ENCODE measurements around the gene ACP6.
A peak's percentile ranks its signal among the peaks of the same experiment; 100 is the strongest.

Gene ACP6

DNA sequence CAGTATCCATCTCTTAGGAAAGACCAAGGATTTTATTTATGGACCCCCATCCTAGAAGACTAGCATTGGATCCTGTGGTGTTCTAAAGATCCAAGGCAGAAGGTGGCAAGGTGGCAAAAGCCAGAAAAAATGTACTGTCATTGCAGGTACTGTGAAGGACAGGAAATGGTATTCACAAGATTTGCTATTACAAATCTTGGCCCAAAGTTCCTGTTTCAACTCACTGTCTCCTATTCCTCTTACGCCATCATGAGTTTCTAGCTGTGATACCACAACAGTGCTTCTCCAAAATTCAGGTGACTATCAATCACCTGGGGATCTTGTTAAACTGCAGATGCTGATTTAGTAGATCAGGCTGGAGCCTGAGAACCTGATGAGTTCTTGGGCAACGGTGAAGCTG lies 21.4 kb downstream of the ACP6 start:
- no peak for DNase-seq

DNA sequence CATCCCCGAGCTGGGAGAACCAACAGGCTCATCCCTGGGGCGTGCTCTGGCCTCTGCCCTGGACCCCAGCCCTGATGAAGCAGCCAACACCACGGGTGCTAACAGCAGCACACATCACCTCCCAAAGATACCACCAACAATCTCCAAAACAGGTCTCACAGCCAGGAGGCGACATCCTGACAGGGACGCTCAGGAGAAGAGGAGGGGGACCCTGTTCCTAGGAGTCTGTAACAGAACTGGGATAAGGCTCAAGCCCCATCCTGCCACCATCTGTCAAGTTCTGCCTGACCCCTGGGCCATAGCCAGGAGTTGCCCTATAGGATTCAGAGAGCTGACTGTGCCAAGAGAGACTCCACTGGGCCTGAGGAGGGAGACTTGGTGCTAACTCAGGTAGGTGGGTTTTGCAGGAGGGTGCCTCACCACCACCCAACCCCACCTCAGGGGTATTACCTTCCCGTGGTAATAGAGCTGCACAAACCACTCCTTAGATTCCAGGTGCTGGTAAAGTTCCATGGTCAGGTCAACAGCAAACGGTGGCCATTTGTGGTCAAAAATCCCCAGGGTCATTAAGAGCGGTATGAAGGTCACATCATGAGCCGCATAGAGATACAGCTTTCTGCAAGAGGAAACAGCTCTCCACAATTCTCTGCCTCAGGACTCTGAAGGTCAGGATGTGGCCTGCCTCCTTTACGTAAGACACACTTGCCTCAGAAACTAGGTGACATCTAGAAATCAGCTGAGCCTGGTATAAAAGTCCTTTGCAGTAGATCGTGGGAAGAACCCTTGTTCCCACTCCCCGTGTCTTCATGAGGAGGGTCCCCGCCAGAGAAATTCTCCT lies 22.3 kb downstream of the ACP6 start:
- DNase-seq, result no peak

DNA sequence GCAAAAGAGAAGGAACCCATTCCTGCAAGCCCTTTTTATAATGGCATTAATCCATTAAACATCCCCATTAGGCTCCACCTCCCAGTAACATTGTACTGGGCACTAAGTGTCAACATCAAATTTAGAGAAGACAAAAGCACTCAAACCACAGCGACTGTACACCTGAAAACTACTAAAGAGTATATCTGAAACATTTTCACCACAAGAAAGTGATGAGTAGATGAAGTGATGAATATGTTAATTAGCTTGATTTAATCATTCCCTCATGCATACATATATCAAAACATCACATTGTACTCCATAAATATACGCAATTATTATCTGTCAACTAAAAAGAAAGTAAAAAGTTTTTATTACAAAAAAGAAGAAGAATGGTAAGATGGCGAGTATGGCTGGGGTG lies 26.4 kb downstream of the ACP6 start:
- DNase-seq, result no peak

DNA sequence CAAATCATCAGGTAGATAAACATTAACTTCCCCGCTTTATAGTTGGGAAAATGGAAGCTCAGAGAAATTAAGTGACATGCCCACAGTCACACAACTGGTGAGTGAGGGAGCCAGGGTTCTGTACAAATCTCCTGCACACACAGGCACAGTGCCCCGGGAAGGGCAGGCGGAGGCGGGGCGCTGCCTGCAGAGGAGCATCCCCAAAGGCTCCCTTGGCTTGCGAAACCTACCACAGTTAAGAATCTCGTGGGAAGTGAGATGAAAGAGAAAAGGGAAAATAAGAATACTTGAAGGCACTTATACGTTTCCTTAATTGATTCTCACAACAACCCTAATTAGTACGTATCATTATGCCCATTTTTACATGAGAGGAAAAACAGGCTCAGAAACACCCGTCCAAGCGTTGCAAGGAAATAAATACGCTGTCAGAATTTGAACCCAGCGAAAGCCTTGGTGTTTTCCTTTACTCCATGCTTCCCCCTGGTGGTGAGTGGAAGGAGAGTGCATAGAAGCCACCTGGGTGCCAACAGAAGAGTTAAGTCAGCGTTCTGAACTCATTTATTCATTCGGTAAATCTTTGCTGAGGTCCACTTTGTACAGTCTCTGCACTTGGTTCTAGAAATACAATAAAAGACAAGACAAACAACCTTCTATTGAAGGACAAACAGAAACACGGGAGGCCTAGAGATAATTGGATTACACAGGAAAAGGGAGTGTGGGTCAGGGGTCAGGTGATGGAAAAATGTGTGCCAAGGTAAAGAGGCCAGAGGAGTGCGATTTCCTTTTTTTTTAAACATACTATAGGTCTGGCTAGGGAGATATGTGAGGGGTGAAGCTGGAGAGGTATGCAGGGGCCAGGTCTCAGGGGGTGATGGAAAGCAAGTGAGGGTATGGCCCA lies 28.4 kb downstream of the ACP6 start:
- DNase-seq, result peak; percentile 49

DNA sequence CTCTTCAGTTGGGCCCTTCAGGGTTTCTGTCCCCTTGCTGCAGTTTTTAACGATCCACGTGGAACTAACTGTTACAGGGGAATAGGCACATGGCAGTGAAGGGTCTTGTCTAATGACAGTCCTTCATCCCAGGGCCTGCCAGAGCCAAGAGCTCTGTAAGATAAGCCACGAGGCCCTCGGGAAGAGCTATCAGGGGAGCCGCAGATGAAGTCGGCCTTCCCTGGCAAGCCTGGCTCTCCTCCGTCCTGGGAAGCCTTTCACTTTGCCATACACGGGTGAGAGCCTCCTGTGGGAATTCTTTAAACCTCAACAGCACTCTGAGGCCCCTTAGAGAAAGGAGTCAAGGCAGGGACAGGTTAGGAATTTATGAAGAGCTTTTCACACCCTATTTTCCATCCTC lies 29.0 kb downstream of the ACP6 start:
- DNase-seq, result no peak

DNA sequence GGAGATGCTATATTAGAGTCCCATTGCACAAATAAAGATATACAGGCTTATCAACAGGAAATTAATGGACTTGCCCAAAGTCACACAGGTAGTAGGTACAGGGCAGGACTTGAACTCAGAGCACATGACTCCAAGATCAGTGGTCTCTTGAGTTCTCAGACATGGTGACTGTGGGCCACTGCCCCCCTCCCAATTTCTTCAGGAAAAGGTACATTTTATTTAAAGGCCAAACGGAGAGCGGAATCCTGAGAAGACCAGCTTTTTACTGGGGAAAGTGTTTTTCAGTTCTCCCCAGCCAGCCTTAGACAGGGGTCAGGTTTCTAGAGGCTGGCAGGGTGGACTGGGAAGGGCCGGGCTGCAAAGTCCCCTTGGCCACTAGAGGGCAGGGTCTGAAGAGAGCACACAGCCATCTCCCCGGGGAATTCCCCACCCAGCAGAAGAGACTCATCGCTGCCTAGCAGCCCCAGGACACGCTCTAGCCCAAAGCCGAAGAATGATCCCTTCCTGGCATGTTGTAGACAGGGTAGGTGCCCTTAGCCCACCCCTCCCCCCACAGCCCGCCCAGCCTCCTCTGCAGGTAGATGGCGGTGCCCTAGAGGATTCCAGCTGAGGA lies 29.7 kb downstream of the ACP6 start:
- DNase-seq, result peak; percentile 74

DNA sequence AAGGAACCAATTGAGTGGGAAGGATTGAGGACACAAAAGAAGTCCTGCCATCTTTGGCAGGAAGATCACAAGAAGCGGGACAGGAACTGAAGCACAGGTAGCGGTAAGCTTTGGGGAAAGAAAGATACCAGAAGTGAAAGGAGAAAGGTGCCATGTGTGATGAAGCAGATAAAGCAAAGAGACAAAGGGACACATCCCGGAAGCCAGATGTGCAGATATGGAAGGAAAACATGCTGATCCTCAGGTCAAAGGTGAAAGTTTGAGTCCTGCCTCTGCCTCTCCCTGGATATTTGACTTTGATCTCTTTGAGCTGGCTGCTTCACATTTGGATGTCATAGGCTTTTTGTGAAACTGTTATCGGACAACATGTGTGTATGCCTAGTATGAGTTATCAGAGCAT lies 34.0 kb downstream of the ACP6 start:
- DNase-seq, result no peak

DNA sequence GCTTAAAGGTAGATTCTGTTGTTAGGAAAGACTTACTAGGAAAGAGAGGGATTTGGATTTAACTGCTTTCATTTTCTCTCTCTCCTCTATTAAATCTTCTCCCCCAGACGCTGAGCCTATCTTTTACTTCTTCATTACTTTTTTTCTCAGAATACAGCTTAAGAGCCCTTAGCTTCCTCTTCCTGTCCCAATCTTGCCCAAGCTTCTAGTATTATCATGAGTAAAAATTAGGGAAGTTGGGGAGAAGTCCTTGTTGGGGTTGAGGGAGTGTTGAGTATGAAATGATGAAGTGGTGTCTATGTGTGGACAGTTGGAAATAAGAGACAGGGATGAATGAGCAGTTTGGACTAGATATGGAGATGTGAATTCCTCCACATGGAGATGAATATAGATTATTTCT lies 35.0 kb downstream of the ACP6 start:
- no peak for DNase-seq

DNA sequence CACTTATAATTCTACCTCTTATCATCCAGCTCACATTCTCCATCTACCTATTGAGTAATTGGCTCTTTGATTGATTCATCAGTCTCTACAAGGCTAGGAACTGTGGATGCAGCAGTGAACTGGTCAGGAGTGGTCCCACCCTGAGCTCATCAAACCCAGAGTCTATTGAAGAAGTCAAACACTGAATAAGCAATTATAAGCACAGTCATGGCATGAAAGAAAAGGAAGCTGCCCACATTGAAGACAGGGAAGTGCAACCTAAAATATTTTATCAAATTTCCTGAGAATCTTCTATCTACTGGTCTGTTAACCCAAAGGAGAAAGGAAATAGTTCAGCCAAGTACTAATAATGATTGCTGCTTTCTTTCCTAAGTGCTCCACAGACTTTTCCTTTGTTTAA lies 35.7 kb downstream of the ACP6 start:
- no peak for DNase-seq

DNA sequence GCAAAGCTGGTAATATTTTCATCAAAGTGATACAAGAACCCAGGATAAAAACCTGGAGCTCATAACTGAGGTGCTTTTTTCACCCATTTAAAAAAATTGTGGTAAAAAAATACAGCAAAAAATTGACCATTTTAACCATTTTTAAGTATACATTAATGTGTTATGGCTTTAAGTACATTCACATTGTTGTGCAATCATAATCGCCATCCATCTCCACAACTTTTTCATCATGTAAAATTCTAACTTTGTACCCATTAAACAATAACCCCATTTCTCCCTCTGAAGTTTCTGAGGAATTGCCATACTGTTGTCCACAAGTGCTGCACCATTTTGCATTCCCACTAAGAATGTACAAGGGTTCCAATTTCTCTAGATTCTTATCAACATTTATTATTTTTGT lies 36.6 kb downstream of the ACP6 start:
- no peak for DNase-seq

DNA sequence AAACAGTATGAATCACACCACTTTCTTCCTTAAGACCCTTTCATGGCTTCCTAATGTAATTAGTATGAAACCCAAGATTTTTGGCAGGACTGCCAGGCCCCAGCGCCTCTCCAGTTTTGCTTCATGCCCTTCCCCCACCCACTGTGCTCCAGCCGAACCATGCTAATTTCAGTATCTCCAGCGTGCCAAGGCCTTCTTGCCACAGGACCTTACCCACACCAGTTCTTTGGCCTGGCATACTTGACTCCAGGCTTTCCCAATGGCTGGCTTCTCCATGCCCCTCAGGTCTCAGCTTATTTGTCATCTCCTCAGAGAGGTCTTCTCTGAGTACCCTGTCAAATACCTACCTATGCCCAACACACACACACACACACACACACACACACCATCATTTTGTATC lies 38.5 kb downstream of the ACP6 start:
- DNase-seq, result no peak

DNA sequence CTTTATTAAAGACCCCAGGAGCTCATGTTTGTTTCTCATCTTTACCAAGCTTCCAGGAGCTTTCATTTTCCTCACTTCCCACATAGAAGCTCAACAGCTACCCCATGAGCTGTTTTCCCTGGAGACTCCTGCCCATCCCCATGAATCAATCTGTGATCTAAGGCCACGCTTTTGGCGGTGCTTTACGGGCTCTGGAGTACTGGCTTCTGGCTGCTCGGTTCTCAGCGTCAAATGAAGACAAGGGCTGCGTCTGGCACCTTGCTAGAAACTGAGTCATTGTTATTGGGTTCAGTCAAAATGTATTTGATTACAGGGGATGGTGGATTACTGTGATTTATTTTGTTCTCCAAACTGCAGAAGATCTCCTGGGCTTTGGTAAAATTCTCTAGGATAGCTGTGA lies 39.9 kb downstream of the ACP6 start:
- DNase-seq, result peak; percentile 24

DNA sequence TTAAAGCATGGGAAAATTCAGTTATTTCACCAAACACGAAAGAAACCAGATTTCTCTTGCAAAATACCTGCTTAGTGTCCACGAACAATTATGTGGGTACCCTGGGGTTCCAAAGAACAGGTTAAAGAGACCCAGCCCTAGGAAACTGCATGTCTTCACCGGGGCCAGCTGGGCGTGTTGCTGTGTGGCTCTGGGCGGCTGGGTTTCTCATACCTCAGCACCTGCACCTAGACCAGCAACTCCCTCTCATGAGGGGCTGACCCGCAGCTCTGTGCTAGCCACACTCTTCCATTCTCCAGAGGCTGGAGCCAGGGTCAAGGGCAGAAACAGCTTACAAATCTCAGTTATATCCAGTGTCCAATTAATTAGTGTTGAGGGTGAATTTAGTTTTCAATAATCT lies 40.3 kb downstream of the ACP6 start:
- no peak for DNase-seq

DNA sequence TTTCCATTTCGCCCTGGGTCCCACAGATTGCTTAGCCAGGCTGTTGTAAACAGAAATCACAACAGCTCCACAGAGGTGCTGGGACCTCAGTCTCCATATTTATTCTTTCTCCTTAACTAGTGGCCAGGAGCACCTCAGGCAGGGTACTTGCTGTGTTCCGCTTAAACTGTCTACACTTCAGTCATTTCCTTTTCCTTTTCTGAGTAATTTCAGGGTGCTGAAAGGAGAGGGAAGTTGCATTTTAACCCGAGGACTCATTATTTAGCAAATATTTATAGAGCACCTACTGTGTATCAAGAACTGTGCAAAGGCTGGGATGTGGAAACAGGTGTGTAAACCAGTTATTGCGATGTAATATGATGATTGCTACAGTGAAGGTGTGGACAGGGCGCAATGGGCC lies 41.9 kb downstream of the ACP6 start:
- no peak for DNase-seq

DNA sequence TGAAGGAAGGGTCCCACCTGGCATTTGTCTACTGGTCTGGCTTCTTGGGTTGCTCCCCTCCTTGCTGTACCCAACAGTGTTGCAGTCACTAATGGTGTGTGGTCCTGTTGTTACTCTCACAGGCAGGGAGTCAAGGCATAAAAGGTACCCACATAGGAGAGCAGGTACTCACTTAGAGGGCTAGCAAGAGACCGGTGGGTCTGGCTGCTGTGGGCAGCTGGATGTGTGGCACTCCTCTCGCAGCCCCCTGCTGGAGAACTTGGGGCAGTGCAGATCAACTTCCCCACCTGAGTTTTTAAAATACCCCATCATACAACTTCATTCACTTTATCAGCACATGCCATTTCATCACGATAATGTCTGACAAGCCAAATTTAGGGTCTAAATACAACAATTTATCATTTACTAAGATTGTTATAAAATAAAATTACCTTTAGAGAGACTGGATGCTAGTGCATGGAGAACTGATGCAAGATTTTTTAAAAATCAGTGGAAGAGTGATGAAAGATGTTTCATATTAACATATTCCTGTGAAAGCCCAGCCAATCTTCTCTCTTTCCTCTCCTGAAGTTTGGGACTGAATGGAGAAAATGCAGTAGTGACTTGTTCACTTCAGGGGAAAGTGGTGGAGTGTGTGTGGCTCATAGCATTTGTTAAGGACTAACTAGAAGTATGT lies 42.8 kb downstream of the ACP6 start:
- peak; percentile 39 for DNase-seq

DNA sequence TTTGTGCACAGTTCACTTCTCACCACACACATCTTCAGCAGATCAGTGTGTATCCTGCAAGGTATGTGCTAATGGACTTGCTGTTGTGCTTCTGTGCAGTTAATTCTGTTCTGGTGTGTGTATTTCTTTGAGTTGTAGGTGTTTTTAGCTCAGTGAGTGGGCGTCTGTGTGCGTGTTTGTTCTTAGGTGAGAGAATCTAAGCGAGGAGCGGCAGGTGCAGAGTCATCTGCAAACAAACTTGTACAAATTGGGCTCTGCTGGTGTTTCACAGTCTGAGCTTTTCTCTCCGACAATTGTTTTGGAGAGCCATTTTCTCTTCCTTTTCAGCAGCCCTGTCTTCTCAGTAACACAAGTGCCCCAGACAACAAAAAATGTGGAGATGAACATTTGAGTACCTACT lies 43.6 kb downstream of the ACP6 start:
- DNase-seq, result no peak

DNA sequence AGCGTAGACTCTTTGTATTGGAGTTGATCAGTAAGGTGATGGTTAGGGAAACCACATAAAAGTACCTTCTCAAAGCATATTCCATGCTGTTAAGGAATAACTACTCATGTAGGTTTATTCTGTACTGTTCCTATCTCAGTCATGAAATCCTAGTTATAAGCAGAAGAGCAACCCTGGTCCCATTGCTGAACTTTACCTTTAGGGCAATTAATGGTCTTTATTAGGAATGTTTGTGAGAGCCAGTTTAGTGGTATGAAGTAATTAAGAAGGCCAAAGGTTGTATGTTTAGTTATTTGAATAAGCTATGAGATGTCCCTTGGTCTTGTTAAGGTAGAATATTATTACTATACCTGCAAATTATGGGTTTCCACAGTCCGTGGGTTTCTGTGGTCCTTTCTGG lies 44.0 kb downstream of the ACP6 start:
- DNase-seq, result no peak

DNA sequence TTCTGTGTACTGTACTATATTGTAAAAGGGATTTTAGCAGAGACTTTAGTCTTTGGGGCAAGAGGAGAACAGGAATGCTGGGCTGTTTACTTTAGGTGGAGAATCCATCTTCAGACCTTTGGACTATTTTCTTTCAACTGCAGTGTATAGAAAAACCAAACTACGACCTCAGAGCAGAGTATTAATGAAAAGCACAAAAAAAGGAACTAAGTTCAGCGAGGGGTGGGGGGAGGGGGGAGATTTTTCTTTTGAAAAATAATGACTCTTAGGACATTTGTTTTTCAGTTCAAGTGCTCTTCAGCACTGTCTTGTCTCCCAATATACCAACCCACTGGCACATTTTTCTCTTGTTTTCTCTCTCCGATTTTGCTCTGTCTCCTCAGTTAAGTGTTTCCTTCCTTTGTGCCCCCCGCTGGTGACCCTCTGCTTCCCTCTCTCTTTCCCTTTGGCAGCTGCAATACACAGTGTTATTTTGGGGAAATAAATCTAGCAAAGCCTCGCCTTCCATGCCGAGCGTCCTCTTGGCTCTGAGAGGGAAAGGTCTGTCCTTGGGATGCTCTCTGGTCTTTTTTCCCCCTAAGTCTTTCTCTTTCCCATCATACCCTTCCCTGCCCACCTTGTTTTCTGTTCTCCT lies 44.8 kb downstream of the ACP6 start:
- no peak for DNase-seq

DNA sequence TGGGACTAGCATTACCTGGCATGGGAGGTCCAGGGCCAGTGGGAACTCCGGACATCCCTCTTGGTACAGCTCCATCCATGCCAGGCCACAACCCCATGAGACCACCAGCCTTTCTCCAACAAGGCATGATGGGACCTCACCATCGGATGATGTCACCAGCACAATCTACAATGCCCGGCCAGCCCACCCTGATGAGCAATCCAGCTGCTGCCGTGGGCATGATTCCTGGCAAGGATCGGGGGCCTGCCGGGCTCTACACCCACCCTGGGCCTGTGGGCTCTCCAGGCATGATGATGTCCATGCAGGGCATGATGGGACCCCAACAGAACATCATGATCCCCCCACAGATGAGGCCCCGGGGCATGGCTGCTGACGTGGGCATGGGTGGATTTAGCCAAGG lies 45.8 kb downstream of the ACP6 start:
- DNase-seq, result no peak

DNA sequence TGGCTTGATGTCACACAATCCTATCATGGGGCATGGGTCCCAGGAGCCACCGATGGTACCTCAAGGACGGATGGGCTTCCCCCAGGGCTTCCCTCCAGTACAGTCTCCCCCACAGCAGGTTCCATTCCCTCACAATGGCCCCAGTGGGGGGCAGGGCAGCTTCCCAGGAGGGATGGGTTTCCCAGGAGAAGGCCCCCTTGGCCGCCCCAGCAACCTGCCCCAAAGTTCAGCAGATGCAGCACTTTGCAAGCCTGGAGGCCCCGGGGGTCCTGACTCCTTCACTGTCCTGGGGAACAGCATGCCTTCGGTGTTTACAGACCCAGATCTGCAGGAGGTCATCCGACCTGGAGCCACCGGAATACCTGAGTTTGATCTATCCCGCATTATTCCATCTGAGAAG lies 46.3 kb downstream of the ACP6 start:
- no peak for DNase-seq

DNA sequence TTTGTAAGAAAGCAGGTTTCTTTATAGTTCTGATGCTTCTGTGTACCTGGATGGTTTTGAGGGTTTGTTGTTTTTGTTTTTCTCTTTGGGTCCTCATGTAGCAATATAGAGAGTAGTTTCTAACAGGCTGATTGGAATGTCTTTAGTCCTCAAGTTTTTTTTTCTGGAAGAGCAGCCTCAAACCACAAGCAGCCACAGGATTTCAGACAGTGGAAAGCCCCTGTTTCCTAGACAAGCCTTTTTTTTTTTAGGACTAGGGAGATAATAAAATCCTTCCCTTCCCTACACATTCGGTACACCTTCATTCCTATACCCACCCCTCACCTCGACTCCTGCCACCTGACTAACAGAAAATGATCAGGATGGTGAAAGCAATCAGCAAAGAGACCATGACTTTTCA lies 47.6 kb downstream of the ACP6 start:
- peak; percentile 23 for DNase-seq

DNA sequence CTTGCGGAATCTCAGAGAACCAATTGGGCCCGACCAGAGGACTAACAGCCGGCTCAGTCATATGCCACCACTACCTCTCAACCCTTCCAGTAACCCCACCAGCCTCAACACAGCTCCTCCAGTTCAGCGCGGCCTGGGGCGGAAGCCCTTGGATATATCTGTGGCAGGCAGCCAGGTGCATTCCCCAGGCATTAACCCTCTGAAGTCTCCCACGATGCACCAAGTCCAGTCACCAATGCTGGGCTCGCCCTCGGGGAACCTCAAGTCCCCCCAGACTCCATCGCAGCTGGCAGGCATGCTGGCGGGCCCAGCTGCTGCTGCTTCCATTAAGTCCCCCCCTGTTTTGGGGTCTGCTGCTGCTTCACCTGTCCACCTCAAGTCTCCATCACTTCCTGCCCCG lies 49.8 kb downstream of the ACP6 start:
- peak; percentile 9 for DNase-seq

DNA sequence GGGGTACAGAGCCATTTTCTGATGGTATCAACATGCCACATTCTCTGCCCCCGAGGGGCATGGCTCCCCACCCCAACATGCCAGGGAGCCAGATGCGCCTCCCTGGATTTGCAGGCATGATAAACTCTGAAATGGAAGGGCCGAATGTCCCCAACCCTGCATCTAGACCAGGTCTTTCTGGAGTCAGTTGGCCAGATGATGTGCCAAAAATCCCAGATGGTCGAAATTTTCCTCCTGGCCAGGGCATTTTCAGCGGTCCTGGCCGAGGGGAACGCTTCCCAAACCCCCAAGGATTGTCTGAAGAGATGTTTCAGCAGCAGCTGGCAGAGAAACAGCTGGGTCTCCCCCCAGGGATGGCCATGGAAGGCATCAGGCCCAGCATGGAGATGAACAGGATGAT lies 50.6 kb downstream of the ACP6 start:
- no peak for DNase-seq

All from fibroblast of upper back skin (primary cell).